ENCODE measurements around the gene ADNP2. TPM values are rescaled to one million over a fixed set of nuclear protein-coding genes. Genes with fewer than 3 reads are reported as not detected.

Gene ADNP2
- total and polyA plus RNA-seq, 2 of the 13 experiments (the other 11 are each of a cell fraction or from before 2014, with no cell fraction given): 10.8 to 25.5 TPM

DNA sequence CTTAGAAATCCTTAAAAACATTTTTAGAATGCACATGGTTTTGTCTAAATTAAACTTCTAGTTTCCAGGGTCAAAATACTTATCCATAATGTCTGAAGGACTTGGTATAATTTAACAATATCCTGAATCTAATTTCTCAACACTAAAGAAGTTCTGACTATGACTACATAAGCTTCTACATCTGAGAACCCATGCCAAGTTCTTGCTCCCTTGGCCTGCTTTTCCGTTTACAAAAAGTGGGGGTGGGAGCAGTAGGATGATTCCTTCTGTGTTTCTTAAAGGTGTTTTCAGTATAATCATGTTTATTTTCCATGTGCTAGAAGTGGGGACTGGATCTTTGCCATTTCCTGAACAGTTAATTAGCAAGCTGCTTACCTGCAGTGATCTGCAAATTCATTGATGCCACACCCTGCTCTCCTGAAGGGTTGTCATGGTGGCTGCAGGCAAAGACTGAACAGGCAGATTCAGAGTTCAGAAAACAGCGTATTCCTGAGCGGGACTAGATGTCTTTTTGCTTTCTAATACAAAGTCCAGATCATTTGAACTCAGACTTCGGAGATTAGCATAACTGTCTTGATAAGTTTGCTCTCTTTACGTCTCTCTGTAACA, 36.2 kb downstream of the ADNP2 start:
- H4K20me1 ChIP-seq (ENCODE audit: insufficient read depth, low read length): no peaks in the 10 kb centered on the region; the same call in 1 of the 2 replicates
- H3K4me1 ChIP-seq (ENCODE audit: insufficient read depth, low read length): peaks cover 42% of the 10 kb centered on the region
- H3K36me3 ChIP-seq (replicated peaks in 1 of 2; ENCODE audit: control insufficient read depth in 1 of 2, insufficient read depth in 2 of 2, low read length in 2 of 2): peaks cover 0 to 5% of the 10 kb centered on the region in 2 experiments; a peak in 2 of 5 replicates
- CTCF ChIA-PET (ENCODE audit: low intra/inter-chr PET ratio, low total read pairs): no interaction called here
- in situ Hi-C loops (cut with HindIII; ENCODE audit: extremely low pct_ligation_motif_present, low pct_unique_long_range_greater_than_20kb) (no loop called here), intact Hi-C loops (cut with micrococcal nuclease; ENCODE audit: unreplicated experiment) (no loop called here)
- no peak overlapping the region for H3K27ac ChIP-seq (ENCODE audit: extremely low read length, insufficient read depth, low read length)
- H3K4me2 ChIP-seq (ENCODE audit: low read depth, low read length): no peak overlapping the region
- FAIRE-seq (no peak), DNase-seq (ENCODE audit: low spot score) (no peak), ATAC-seq (no peak)
- no peaks in the 10 kb centered on the region for H3K27me3 ChIP-seq (ENCODE audit: control insufficient read depth in 1 of 2, insufficient read depth in 2 of 2, low read length in 2 of 2)
- H2AFZ ChIP-seq (ENCODE audit: low read length): no peak overlapping the region
- no peaks in the 10 kb centered on the region for H3K79me2 ChIP-seq (ENCODE audit: insufficient read depth, low read length)
- POLR2A ChIA-PET: no interaction called here
- no peak overlapping the region for H3K4me3 ChIP-seq (replicated peaks in 1 of 3; ENCODE audit: insufficient read depth in 1 of 3, low read depth in 2 of 3, low read length in 3 of 3)
- H3K9ac ChIP-seq (ENCODE audit: insufficient read depth, low read depth, low read length): no peak overlapping the region
- BruUV-seq (replicated peaks): no TSS peak
- no peaks in the 10 kb centered on the region for H3K9me3 ChIP-seq (ENCODE audit: low read length)
- 92% methylated on average over 5 of the region's 5 CpGs for WGBS (ENCODE audit: low lambda C conversion rate)
- TF ChIP-seq GMEB1 (CRISPR knock-in tag; IDR thresholded peaks at IDR 0.05; ENCODE audit: borderline replicate concordance) (no peak), STAT5B (CRISPR knock-in tag; IDR thresholded peaks at IDR 0.05) (no peak), ZMAT3 (CRISPR knock-in tag; conservative IDR thresholded peaks at IDR 0.05) (no peak), ZSCAN30 (CRISPR knock-in tag; IDR thresholded peaks at IDR 0.05) (no peak), NFRKB (IDR thresholded peaks at IDR 0.05) (no peak), STAG1 (CRISPR knock-in tag; IDR thresholded peaks at IDR 0.05) (no peak), ZNF740 (CRISPR knock-in tag; IDR thresholded peaks at IDR 0.05) (no peak), NBN (conservative IDR thresholded peaks at IDR 0.05) (no peak), ZNF569 (CRISPR knock-in tag; IDR thresholded peaks at IDR 0.05; ENCODE audit: borderline replicate concordance) (no peak)
- TF ChIP-seq, protein P1, sequence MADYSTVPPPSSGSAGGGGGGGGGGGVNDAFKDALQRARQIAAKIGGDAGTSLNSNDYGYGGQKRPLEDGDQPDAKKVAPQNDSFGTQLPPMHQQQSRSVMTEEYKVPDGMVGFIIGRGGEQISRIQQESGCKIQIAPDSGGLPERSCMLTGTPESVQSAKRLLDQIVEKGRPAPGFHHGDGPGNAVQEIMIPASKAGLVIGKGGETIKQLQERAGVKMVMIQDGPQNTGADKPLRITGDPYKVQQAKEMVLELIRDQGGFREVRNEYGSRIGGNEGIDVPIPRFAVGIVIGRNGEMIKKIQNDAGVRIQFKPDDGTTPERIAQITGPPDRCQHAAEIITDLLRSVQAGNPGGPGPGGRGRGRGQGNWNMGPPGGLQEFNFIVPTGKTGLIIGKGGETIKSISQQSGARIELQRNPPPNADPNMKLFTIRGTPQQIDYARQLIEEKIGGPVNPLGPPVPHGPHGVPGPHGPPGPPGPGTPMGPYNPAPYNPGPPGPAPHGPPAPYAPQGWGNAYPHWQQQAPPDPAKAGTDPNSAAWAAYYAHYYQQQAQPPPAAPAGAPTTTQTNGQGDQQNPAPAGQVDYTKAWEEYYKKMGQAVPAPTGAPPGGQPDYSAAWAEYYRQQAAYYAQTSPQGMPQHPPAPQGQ (CRISPR knock-in tag; IDR thresholded peaks at IDR 0.05; ENCODE audit: borderline replicate concordance): no peak
- TF ChIP-seq, protein P2, sequence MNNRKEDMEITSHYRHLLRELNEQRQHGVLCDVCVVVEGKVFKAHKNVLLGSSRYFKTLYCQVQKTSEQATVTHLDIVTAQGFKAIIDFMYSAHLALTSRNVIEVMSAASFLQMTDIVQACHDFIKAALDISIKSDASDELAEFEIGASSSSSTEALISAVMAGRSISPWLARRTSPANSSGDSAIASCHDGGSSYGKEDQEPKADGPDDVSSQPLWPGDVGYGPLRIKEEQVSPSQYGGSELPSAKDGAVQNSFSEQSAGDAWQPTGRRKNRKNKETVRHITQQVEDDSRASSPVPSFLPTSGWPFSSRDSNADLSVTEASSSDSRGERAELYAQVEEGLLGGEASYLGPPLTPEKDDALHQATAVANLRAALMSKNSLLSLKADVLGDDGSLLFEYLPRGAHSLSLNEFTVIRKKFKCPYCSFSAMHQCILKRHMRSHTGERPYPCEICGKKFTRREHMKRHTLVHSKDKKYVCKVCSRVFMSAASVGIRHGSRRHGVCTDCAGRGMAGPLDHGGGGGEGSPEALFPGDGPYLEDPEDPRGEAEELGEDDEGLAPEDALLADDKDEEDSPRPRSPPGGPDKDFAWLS (CRISPR knock-in tag; IDR thresholded peaks at IDR 0.05; ENCODE audit: borderline replicate concordance): no peak
- TF ChIP-seq, protein P3, sequence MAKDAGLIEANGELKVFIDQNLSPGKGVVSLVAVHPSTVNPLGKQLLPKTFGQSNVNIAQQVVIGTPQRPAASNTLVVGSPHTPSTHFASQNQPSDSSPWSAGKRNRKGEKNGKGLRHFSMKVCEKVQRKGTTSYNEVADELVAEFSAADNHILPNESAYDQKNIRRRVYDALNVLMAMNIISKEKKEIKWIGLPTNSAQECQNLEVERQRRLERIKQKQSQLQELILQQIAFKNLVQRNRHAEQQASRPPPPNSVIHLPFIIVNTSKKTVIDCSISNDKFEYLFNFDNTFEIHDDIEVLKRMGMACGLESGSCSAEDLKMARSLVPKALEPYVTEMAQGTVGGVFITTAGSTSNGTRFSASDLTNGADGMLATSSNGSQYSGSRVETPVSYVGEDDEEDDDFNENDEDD (CRISPR knock-in tag; IDR thresholded peaks at IDR 0.05; ENCODE audit: borderline replicate concordance): no peak
